Neutrophil (primary cell): Measurements from ENCODE around the gene ADISSP.

Source experiments
- H3K27ac ChIP-seq: fragments of 200-600 bp; sonication (generic); 2 replicates; pipeline ENCODE4 v1.5.1; 2016; ENCODE audit warnings: mild to moderate bottlenecking, moderate library complexity
- H3K27me3 ChIP-seq: fragments of 200-600 bp; sonication (generic); 2 replicates; pipeline ENCODE4 v1.6.0; 2016; ENCODE audit warnings: mild to moderate bottlenecking
- H3K36me3 ChIP-seq: fragments of 200-600 bp; sonication (generic); 2 replicates; pipeline ENCODE4 v1.5.1; 2017
- H3K4me1 ChIP-seq, 2 experiments: fragments of 200-600 bp in 1 of 2; sonication (generic) in 1 of 2; 1 replicate in 1 of 2; 2 replicates in 1 of 2; pipeline versions ENCODE4 v1.5.1 to v1.6.1; 2013 to 2016; ENCODE audit warnings: low read depth in 1 of 2, low read length in 1 of 2, mild to moderate bottlenecking in 1 of 2, moderate library complexity in 1 of 2; ENCODE audit not compliant: control insufficient read depth in 1 of 2, insufficient read depth in 1 of 2
- H3K4me3 ChIP-seq, 2 experiments: fragments of 200-600 bp in 1 of 2; sonication (generic) in 1 of 2; 1 replicate in 1 of 2; 2 replicates in 1 of 2; pipeline ENCODE4 v1.5.1; 2013 to 2016; ENCODE audit warnings: low read depth in 1 of 2, low read length in 1 of 2, mild to moderate bottlenecking in 1 of 2, moderate library complexity in 1 of 2
- H3K9me3 ChIP-seq: fragments of 200-600 bp; sonication (generic); 2 replicates; pipeline ENCODE4 v1.5.1; 2016
- TF ChIP-seq, protein P1 (sequence below): fragments of 200-600 bp; sonication (generic); IDR thresholded peaks from 2 replicates; pipeline ENCODE4 v1.5.1; 2016; ENCODE audit warnings: antibody characterized with exemption

ADISSP gene

GRCh38 chr20:3759884-3760283, 7.7 kb downstream of the ADISSP start:
- Histone ChIP-seq H3K27ac (peak overlapping the region; percentile 8), H3K4me1 (peaks cover 28 to 29% of the 10 kb centered on the region in 2 experiments), H3K4me3 (no peak overlapping the region), H3K9me3 (no peaks in the 10 kb centered on the region), H3K27me3 (no peaks in the 10 kb centered on the region), H3K36me3 (peaks cover 35% of the 10 kb centered on the region)
- TF ChIP-seq, protein P1, sequence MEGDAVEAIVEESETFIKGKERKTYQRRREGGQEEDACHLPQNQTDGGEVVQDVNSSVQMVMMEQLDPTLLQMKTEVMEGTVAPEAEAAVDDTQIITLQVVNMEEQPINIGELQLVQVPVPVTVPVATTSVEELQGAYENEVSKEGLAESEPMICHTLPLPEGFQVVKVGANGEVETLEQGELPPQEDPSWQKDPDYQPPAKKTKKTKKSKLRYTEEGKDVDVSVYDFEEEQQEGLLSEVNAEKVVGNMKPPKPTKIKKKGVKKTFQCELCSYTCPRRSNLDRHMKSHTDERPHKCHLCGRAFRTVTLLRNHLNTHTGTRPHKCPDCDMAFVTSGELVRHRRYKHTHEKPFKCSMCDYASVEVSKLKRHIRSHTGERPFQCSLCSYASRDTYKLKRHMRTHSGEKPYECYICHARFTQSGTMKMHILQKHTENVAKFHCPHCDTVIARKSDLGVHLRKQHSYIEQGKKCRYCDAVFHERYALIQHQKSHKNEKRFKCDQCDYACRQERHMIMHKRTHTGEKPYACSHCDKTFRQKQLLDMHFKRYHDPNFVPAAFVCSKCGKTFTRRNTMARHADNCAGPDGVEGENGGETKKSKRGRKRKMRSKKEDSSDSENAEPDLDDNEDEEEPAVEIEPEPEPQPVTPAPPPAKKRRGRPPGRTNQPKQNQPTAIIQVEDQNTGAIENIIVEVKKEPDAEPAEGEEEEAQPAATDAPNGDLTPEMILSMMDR: no peak

DNA sequence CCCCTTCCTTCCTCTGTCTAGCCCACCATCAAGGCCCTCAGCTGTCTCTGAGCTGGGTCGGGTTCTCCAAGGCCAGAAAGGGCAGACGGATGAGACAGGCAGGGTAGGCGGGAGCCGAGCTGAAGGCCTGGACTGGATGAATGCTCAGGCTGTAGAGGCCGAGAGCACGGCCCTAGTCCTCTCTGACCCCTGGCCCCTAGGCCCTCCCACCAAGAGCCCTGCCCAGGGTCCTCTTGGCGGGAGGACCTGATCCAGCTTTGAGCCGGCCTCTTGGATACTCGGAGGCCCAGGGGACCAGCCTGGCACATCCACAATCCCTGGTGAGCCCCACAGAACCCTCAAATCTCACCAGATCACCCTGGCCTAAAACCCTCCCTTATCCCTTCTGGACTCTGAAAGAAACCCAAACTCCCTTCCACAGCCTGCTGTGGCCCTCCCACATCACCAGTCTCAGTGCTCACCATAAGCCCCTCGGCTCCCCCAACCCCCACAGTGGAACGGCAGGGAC, 8.2 kb downstream of the ADISSP start:
- Histone ChIP-seq H3K4me3 (no peak overlapping the region), H3K27ac (peak overlapping the region; percentile 8), H3K36me3 (peaks cover 40% of the 10 kb centered on the region), H3K4me1 (peaks cover 23 to 24% of the 10 kb centered on the region in 2 experiments), H3K9me3 (no peaks in the 10 kb centered on the region), H3K27me3 (no peaks in the 10 kb centered on the region)
- TF ChIP-seq, protein P1: no peak

- no peak overlapping the region for H3K27ac ChIP-seq
- H3K9me3 ChIP-seq: no peaks in the 10 kb centered on the region
- H3K36me3 ChIP-seq: peaks cover 45% of the 10 kb centered on the region
- peaks cover 15 to 16% of the 10 kb centered on the region in 2 experiments for H3K4me1 ChIP-seq
- TF ChIP-seq, protein P1: no peak
- no peaks in the 10 kb centered on the region for H3K27me3 ChIP-seq
- H3K4me3 ChIP-seq: no peak overlapping the region
Observed at GRCh38 chr20:3758566-3758965, 9.0 kb downstream of the ADISSP start.

GRCh38 chr20:3757268-3757667, 10.3 kb downstream of the ADISSP start:
- Histone ChIP-seq H3K27me3 (peaks cover under 1% of the 10 kb centered on the region), H3K4me1 (peaks cover 10 to 18% of the 10 kb centered on the region in 2 experiments), H3K27ac (no peak overlapping the region), H3K9me3 (no peaks in the 10 kb centered on the region), H3K36me3 (peaks cover 47% of the 10 kb centered on the region), H3K4me3 (no peak overlapping the region)
- TF ChIP-seq, protein P1: no peak

GRCh38 chr20:3755814-3756480, 11.6 kb downstream of the ADISSP start:
- H3K27me3 ChIP-seq: peaks cover 7% of the 10 kb centered on the region
- TF ChIP-seq, protein P1: no peak
- H3K9me3 ChIP-seq: no peaks in the 10 kb centered on the region
- no peak overlapping the region for H3K27ac ChIP-seq
- peaks cover 18 to 23% of the 10 kb centered on the region in 2 experiments for H3K4me1 ChIP-seq
- H3K4me3 ChIP-seq: no peak overlapping the region
- peaks cover 55% of the 10 kb centered on the region for H3K36me3 ChIP-seq
